Activated T-helper 1 cell treated with anti-CD3 and anti-CD28 coated beads, Interleukin-12 subunit alpha, Interleukin-12 subunit beta, Interleukin-2, Interleukin-4 antibody, amounts not matched to agents 30 ng/mL and 10 ng/mL and 1 ng/mL, durations not matched to agents 14 hours and 24 hours and 36 hours (primary cell): ENCODE results near the gene ZFAND3. TPM values are rescaled to one million over a fixed set of nuclear protein-coding genes. Genes with fewer than 3 reads are reported as not detected.

Experiments
- DNase-seq: peaks from one replicate; pipeline ENCODE4 v3.0.0; 2021; ENCODE audit warnings: low spot score
- H3K27ac Mint-ChIP-seq: one replicate; pipeline ENCODE4 v1.8.0; 2021; ENCODE audit warnings: mild to moderate bottlenecking, mixed read lengths
- H3K27me3 Mint-ChIP-seq: one replicate; pipeline ENCODE4 v1.8.0; 2022; ENCODE audit warnings: mild to moderate bottlenecking, moderate library complexity, mixed read lengths; ENCODE audit not compliant: insufficient read depth
- H3K36me3 Mint-ChIP-seq: one replicate; pipeline ENCODE4 v1.8.0; 2021; ENCODE audit warnings: low read depth, mixed read lengths
- H3K4me1 Mint-ChIP-seq: one replicate; pipeline ENCODE4 v1.8.0; 2021; ENCODE audit warnings: low read depth, mixed read lengths
- H3K4me3 Mint-ChIP-seq: one replicate; pipeline ENCODE4 v1.8.0; 2021; ENCODE audit warnings: mild to moderate bottlenecking, moderate library complexity, mixed read lengths
- H3K9me3 Mint-ChIP-seq: one replicate; pipeline ENCODE4 v1.8.0; 2021; ENCODE audit warnings: mixed read lengths
- intact Hi-C: fragments of 100-400 bp; cut with micrococcal nuclease; formaldehyde crosslinking; loops from one replicate; pipeline ENCODE4 v1.15.1; 2024
- total RNA-seq: library from RNA; stranded (reverse); gene quantifications from 2 replicates; pipeline ENCODE4 v1.2.3, GENCODE V29; 2022

Gene ZFAND3
- total RNA-seq, 1 donor from 2014 or later: 44.1 TPM

DNA sequence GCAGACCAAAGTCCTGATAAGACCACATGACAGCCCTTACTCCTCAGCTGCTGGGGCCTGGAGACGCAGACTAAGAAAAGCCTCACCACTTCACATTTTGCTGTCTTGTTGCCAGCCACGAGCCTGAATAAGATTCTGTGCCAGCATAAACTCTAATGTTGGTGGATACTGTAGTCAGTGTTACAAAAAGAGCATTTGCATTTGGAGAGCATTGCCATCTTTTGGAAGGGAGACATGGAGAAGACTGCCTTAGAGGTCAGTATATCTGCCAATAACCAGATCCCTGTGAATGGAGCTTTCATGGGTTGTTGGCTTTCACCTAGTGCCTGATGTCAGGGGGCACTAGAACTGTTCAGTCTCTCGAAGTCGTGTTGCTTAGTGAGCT is 315.2 kb downstream of the ZFAND3 start:
- H3K4me1 Mint-ChIP-seq: peaks cover 15% of the 10 kb centered on the region
- H3K27me3 Mint-ChIP-seq: no peaks in the 10 kb centered on the region
- peaks cover 18% of the 10 kb centered on the region for H3K36me3 Mint-ChIP-seq
- H3K27ac Mint-ChIP-seq: no peak overlapping the region
- no peaks in the 10 kb centered on the region for H3K9me3 Mint-ChIP-seq
- intact Hi-C loops: loop anchor here (5.0 to 10.0 kb wide), 2 partner anchors 277 to 340 kb away; no protein-coding TSS in a partner anchor
- no peak for DNase-seq
- no peak overlapping the region for H3K4me3 Mint-ChIP-seq

DNA sequence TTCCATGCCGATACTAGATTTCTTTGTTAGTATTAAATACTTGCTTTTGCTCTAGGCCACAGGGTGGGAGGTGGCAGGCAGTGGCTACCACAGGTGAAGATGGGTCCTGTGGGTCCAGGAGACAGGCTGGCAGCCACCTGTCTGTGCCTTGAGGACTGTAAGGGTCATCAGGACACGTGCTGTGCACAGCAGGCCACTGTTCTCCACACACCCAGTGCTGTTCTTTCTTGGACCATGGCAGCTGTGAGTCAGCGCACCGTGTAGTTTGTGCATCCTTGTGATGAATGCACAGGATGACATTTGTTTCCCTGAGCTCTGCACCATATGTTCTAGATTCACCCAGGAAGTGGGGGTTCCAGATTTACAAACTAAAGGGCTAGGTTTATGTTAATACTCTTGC is 317.0 kb downstream of the ZFAND3 start:
- Mint-ChIP-seq H3K36me3 (peaks cover 9% of the 10 kb centered on the region), H3K27ac (no peak overlapping the region), H3K4me3 (no peak overlapping the region), H3K4me1 (peaks cover 4% of the 10 kb centered on the region), H3K9me3 (no peaks in the 10 kb centered on the region), H3K27me3 (no peaks in the 10 kb centered on the region)
- intact Hi-C loops: loop anchor here (10.0 kb wide), 1 partner anchor 342 kb away; no protein-coding TSS in a partner anchor
- no peak for DNase-seq

DNA sequence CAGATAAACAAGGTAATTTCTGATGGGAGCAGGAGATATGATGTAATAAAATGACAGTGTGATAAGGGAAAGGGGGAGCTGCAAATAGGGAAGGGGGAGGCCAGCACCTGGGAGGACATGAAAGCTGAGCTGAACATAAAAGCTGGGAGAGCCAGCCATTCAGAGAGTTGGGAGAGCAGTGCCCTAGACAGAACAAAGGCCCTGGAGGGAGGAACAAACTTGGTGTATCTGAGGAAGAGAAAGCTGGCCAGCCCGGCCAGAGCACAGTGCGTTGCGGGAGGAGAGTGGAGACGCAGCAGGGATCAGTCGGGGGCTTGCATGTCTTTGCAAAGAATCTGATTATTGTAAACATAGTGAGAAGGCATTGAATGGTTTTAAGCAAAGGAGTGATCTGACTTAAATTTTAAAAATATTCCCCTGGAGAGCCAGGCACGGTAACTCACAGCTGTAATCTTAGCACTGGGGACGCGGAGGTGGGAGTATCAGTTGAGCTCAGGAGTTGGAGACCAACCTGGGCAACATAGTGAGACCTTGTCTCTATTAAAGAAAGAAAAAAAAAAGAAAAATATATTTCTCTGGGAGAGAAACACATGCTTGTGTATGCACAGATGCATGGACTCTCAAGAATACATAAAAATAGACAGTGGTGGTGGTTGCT is 318.2 kb downstream of the ZFAND3 start:
- no peaks in the 10 kb centered on the region for H3K4me1 Mint-ChIP-seq
- no peak overlapping the region for H3K4me3 Mint-ChIP-seq
- H3K36me3 Mint-ChIP-seq: peaks cover 5% of the 10 kb centered on the region
- H3K27me3 Mint-ChIP-seq: no peaks in the 10 kb centered on the region
- intact Hi-C loops: loop anchor here (10.0 kb wide), 1 partner anchor 343 kb away; no protein-coding TSS in a partner anchor
- no peak for DNase-seq
- H3K27ac Mint-ChIP-seq: no peak overlapping the region
- no peaks in the 10 kb centered on the region for H3K9me3 Mint-ChIP-seq

GRCh38 chr6:38138374-38138773 is 318.8 kb downstream of the ZFAND3 start:
- H3K9me3 Mint-ChIP-seq: no peaks in the 10 kb centered on the region
- peaks cover 3% of the 10 kb centered on the region for H3K36me3 Mint-ChIP-seq
- intact Hi-C loops: loop anchor here (10.0 kb wide), 1 partner anchor 344 kb away; no protein-coding TSS in a partner anchor
- H3K27ac Mint-ChIP-seq: no peak overlapping the region
- no peaks in the 10 kb centered on the region for H3K27me3 Mint-ChIP-seq
- H3K4me3 Mint-ChIP-seq: no peak overlapping the region
- no peaks in the 10 kb centered on the region for H3K4me1 Mint-ChIP-seq
- no peak for DNase-seq

GRCh38 chr6:38141085-38141484 is 321.6 kb downstream of the ZFAND3 start:
- no peaks in the 10 kb centered on the region for H3K27me3 Mint-ChIP-seq
- intact Hi-C loops: no loop called here
- H3K9me3 Mint-ChIP-seq: no peaks in the 10 kb centered on the region
- DNase-seq: no peak
- H3K4me3 Mint-ChIP-seq: no peak overlapping the region
- no peaks in the 10 kb centered on the region for H3K36me3 Mint-ChIP-seq
- H3K4me1 Mint-ChIP-seq: no peaks in the 10 kb centered on the region
- no peak overlapping the region for H3K27ac Mint-ChIP-seq

- no peak for DNase-seq
- Mint-ChIP-seq H3K27ac (no peak overlapping the region), H3K4me3 (no peak overlapping the region), H3K4me1 (no peaks in the 10 kb centered on the region), H3K36me3 (no peaks in the 10 kb centered on the region), H3K9me3 (no peaks in the 10 kb centered on the region), H3K27me3 (no peaks in the 10 kb centered on the region)
- intact Hi-C loops: no loop called here
Measured at GRCh38 chr6:38141716-38142115, 322.2 kb downstream of the ZFAND3 start.

- H3K27me3 Mint-ChIP-seq: no peaks in the 10 kb centered on the region
- H3K27ac Mint-ChIP-seq: no peak overlapping the region
- H3K9me3 Mint-ChIP-seq: no peaks in the 10 kb centered on the region
- no peaks in the 10 kb centered on the region for H3K36me3 Mint-ChIP-seq
- intact Hi-C loops: no loop called here
- no peak for DNase-seq
- H3K4me1 Mint-ChIP-seq: no peaks in the 10 kb centered on the region
- H3K4me3 Mint-ChIP-seq: no peak overlapping the region
Measured at GRCh38 chr6:38142178-38142902, 322.8 kb downstream of the ZFAND3 start.

DNA sequence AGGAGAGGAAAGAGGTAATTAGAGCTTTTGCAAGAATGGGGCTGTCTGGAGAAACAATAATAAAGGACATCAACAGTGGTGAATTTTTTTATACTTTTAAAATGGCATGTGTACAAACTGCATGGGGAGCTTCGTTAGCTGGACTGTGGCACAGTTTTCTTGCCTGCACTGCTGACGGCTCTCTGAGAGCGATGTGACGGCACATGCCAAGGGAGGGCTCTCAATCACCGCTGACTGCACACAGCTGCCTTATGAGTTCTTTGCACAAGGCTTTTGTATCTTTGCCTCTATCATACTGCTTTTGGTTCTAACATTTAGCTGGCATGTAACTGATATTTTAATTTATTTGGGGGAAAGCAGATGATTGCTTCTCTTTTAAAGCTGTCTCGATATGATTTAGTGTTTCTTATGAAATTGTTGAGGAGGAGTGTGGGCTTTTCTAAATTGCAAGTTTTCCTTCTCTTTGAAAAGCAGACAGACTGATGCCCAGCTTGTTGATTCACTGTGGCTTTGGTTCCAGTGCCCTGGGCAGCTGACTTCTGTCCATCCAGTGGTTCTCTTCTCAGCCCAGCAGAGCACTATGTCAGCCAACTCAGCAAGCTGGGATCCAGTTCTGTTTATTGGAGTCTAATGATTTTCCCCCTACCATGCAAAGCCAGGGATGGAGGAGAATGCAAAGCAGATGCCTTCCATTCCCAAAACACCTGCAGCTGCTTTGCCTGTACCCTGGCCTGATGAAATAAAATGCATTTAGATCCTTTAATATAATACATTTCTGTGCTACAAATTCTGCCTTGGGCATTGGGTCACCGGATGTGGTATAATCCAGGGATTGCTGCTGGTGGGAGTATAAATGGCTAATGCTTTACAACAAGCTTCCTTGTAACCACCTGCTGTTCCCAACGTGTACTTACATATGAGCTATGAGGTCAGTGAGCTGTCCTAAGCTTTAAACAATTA is 323.9 kb downstream of the ZFAND3 start:
- Mint-ChIP-seq H3K4me3 (no peak overlapping the region), H3K27ac (peak overlapping the region; percentile 42), H3K4me1 (peaks cover 6% of the 10 kb centered on the region)

GRCh38 chr6:38144365-38144945 is 324.9 kb downstream of the ZFAND3 start:
- no peak for DNase-seq
- Mint-ChIP-seq H3K9me3 (no peaks in the 10 kb centered on the region), H3K36me3 (no peaks in the 10 kb centered on the region), H3K27ac (no peak overlapping the region), H3K27me3 (no peaks in the 10 kb centered on the region), H3K4me3 (no peak overlapping the region), H3K4me1 (peaks cover 6% of the 10 kb centered on the region)
- intact Hi-C loops: no loop called here

More for the DNA sequence above, 323.9 kb downstream of the ZFAND3 start:
- intact Hi-C loops: no loop called here
- Mint-ChIP-seq H3K9me3 (no peaks in the 10 kb centered on the region), H3K27me3 (no peaks in the 10 kb centered on the region), H3K36me3 (no peaks in the 10 kb centered on the region)
- DNase-seq: no peak

DNA sequence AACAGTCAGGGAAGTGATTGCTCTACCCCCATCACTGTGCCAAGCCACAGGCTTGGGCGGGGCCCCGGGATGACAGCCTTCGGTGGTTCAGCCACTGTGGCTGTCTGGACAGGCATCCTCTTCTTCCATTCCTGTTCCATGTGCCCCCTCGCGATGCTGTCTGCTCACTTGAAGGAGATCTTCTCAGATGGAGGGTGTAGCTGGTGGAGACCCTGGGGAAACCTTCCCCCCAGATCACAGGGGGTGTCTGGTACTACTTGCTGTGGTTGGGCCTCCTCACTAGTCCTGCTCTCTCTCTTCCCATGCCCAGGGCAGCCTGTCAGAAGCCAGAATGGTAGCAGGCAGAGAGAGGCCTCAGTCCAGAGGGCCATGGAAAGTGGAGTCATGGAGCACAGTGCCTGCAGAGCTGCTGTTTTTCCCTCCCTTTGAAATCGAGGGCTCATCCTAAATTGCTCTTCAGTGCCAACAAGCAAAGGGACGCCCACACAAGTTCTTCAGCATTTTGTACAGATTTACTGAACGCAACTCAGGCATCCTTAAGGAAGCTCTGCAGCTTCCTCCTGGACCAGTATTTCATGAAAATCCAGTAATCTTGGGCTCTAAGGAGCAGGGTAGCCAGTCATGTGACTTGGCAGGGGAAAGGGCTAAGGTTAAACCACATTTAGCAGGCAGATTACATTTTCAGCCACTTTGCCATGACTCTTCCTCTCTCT is 326.6 kb downstream of the ZFAND3 start:
- intact Hi-C loops: no loop called here
- H3K4me3 Mint-ChIP-seq: no peak overlapping the region
- H3K27ac Mint-ChIP-seq: no peak overlapping the region
- DNase-seq: no peak
- H3K9me3 Mint-ChIP-seq: no peaks in the 10 kb centered on the region
- peaks cover 6% of the 10 kb centered on the region for H3K4me1 Mint-ChIP-seq
- no peaks in the 10 kb centered on the region for H3K36me3 Mint-ChIP-seq
- H3K27me3 Mint-ChIP-seq: no peaks in the 10 kb centered on the region

DNA sequence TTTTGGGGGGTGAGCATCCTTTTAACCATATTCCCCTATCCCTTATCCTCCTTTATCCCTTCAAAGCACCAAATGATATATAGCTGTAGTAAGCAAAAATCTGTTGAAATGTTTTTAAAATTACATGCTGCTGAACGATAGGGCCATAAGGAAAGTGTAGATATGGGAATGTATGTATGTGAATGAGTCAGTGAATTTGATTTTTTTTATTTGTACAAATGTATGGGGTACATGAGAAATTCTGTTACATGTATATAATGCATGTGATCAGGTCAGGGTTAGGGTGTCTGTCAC is 327.2 kb downstream of the ZFAND3 start:
- Mint-ChIP-seq H3K9me3 (no peaks in the 10 kb centered on the region), H3K27me3 (no peaks in the 10 kb centered on the region), H3K4me1 (peaks cover 6% of the 10 kb centered on the region), H3K36me3 (no peaks in the 10 kb centered on the region), H3K4me3 (no peak overlapping the region), H3K27ac (no peak overlapping the region)
- DNase-seq: no peak
- intact Hi-C loops: no loop called here

DNA sequence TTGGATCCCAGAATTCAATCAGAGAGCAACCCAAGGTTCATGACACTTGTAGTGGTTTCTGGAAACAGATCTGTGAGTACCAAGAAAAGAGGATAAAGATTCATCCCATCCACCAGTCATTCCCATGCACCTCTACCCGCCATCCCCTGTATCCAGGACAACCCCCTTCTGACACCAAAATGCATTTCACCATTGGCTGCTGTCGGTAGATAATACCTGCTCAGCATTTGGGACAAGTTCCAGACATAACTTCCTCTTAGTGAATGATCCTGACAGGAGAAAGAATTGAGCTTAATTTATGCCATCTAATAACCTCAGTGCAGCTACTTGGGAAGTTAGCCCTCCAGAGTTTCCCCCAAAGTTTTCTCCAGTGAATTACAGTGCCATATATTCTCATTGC is 329.1 kb downstream of the ZFAND3 start:
- Mint-ChIP-seq H3K36me3 (no peaks in the 10 kb centered on the region), H3K9me3 (no peaks in the 10 kb centered on the region), H3K4me3 (no peak overlapping the region), H3K27me3 (no peaks in the 10 kb centered on the region), H3K4me1 (peaks cover 6% of the 10 kb centered on the region), H3K27ac (no peak overlapping the region)
- intact Hi-C loops: no loop called here
- no peak for DNase-seq
